ENCODE measurements around the gene COMMD1.
"Not testable (repeated sequence)": the region's sequence is repeated elsewhere in the genome, so short reads cannot be mapped to it uniquely, and the experiment has no call there.

The COMMD1 gene

GRCh38 chr2:61924895-61925663 is 19.6 kb downstream of the COMMD1 start:
- DNase-seq = no peak

DNA sequence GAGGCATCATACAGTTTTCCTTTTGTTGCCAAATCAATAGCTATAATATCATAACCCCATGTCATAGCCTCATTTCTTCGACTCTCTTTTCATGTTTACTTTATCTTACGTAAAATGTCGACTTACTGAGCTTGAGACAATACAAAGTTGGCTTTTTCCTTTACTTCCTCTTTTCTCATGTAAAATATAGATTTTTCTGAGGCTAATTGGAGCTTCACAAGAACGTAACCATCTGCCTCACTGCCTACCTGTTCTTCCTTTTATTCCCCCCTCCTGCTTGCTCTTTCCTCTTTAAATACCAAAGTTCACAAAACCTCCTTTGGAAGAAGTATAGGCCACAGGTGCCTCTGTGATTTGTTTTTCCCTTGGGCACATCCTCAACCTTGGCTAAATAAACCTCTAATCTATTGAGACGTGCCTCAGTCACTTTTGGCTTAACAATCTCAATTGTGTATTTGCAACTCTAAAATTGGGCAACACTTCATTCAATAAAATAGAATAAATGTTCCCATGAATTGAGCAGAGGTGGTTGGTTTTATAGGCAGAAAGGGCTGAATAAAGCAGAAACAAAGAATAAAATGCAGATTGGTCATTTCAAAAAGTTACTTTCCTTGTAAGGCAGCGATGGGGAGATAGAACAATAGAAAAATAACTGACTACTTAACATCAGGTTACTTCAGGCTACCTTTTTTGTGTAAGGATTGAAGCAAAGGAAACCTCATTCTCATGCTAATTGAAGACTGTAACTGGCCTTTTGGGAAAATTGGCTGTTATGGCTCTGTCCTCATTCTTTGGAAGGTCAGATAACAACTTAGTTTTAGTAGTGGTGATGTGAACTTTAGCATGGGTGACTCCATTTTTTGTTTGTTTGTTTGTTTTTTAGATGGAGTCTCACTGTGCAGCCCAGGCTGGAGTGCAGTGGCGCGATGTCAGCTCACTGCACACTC is 21.3 kb downstream of the COMMD1 start:
- DNase-seq = no peak

GRCh38 chr2:61928826-61929461 is 23.5 kb downstream of the COMMD1 start:
- no peak for DNase-seq

DNA sequence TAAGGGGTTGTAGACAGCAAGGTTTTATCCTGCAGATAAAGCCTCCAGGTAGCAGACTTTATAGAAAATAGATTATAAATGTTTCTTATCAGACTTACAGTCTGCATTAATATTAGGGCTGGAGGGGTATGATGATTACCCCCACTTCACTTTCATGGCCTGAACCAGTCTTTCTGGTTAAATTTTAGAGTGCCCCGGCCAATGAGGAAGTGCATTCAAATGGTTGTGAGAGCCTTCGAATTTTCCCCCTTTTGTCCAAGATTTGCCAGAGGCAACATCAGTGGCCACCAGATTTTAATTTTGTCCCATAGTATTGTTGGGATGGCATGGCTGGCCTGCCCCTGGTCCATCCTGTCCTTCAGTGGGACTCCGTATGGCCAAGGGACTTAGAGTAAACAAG is 31.6 kb downstream of the COMMD1 start:
- no peak for DNase-seq

GRCh38 chr2:61937886-61938285 is 32.4 kb downstream of the COMMD1 start:
- peak in 1 of 2 experiments; percentile 33 for DNase-seq

DNA sequence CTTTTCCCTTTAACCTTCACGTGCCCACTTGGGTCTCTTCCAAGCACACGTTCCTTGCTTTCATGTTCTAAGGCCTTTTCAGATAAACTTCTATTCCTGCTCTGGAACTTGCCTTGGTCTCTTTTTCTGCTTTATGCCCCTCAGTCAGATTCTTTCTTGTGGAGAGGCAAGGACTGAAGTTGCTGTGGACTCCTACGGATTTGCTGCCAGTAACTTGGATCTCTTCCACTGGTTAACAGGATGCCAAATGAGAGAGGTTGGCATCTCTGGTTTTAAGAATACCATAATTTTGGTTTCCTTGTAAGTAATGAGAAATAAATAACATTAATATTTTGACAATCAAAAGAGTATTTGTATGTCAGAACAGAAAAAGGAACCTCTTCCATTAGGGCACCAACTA is 33.0 kb downstream of the COMMD1 start:
- DNase-seq = no peak

GRCh38 chr2:61943251-61943650 is 37.8 kb downstream of the COMMD1 start:
- no peak for DNase-seq

- no peak for DNase-seq
These were observed 41.2 kb downstream of the COMMD1 start for GRCh38 chr2:61946666-61947065.

DNA sequence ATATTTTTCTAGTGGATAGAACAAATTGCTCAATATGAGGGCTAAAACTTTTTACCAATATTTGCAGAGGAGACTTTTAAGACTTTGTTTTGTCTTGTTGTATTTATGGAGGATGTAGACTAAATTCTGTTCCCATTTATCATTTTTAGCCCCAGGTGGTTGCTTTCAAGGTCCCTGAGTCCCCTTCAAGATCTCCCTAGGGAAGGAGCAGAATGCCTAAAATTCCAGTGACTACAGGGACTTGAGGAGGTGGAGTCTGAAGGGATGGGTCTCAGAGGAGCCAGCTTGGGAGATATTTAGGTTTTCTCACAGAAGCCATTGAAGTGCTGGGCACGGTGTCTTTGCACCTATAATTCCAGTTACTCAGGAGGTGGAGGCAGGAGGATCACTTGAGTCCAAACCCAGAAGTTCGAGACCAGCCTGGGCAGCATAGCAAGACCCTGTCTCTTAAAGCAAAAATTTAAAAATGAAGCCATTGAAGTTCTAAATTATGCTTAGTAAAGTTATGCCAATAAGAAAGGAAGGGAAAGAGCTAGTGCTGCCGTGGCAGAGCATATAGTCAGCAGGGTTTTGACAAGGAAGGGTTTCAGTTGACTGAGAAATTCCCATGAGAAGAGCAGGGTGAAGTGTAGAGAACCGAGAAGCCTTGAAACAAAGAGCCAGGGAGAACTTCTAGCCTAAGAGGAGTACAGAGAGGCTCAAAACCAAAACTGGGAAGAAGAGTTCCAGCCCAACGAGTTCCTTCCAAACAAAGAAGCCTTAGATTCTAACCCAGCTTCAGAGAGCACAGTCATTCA is 43.4 kb downstream of the COMMD1 start:
- no peak for DNase-seq

- DNase-seq = no peak
These were observed 43.9 kb downstream of the COMMD1 start for GRCh38 chr2:61949458-61949713.

- DNase-seq = no peak
These were observed 44.5 kb downstream of the COMMD1 start for GRCh38 chr2:61949714-61950560.

- no peak for DNase-seq
These were observed 45.3 kb downstream of the COMMD1 start for GRCh38 chr2:61950571-61951315.

GRCh38 chr2:61951881-61952280 is 46.4 kb downstream of the COMMD1 start:
- no peak for DNase-seq

DNA sequence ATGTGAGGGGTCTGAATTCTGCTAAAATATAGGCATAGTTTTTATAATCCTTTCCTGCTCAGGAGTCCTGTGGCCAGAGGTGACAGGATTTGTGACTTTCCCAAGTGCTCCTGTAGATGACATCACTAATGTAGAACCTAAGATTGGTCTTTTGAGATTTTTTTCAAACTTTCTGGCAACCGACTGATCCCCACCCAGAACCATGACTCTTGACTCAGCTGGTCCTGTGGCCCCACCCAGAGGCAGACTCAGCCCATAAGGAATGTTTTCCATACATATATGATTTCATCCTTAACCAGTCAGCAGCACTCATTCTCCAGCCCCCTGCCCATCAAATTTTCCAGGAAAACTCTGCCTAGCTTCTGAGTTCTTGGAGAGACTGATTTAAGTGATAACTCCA is 46.8 kb downstream of the COMMD1 start:
- no peak for DNase-seq

- not testable (repeated sequence) for DNase-seq
These were observed 49.4 kb downstream of the COMMD1 start for GRCh38 chr2:61954856-61955255.

GRCh38 chr2:61959381-61960293 is 54.2 kb downstream of the COMMD1 start:
- no peak for DNase-seq

GRCh38 chr2:61961231-61961901 is 55.9 kb downstream of the COMMD1 start:
- DNase-seq = no peak

- DNase-seq = no peak
These were observed 56.9 kb downstream of the COMMD1 start for GRCh38 chr2:61962095-61962984.

Data from NCI-H2081 (cell line).